ENCODE data around the gene CCDC148. TPM values are rescaled to one million over a fixed set of nuclear protein-coding genes. Genes with fewer than 3 reads are reported as not detected.

Gene CCDC148
- total RNA-seq, 2 experiments from 2014 or later, result 0.29 TPM; not detected in 1

GRCh38 chr2:158207354-158207753 is 249.2 kb downstream of the CCDC148 start:
- POLR2A ChIA-PET, result no interaction called here
- intact Hi-C loops (cut with micrococcal nuclease), result no loop called here
- Mint-ChIP-seq H3K9me3 (no peaks in the 10 kb centered on the region), H3K4me1 (ENCODE audit: low read depth) (no peaks in the 10 kb centered on the region), H3K4me3 (no peak overlapping the region), H3K36me3 (no peaks in the 10 kb centered on the region), H3K27ac (no peak overlapping the region), H3K27me3 (peaks cover 1% of the 10 kb centered on the region)
- CTCF ChIA-PET, result no interaction called here
- DNase-seq, result no peak

- Mint-ChIP-seq H3K4me3 (no peak overlapping the region), H3K9me3 (no peaks in the 10 kb centered on the region), H3K36me3 (no peaks in the 10 kb centered on the region), H3K4me1 (ENCODE audit: low read depth) (no peaks in the 10 kb centered on the region), H3K27ac (no peak overlapping the region), H3K27me3 (peaks cover 1% of the 10 kb centered on the region)
- DNase-seq, result no peak
- ChIA-PET CTCF (no interaction called here), POLR2A (no interaction called here)
- intact Hi-C loops (cut with micrococcal nuclease), result no loop called here
These were observed 251.3 kb downstream of the CCDC148 start for GRCh38 chr2:158205215-158205614.

GRCh38 chr2:158204741-158205165 is 251.8 kb downstream of the CCDC148 start:
- DNase-seq, result no peak
- Mint-ChIP-seq H3K27me3 (peaks cover 3% of the 10 kb centered on the region), H3K27ac (no peak overlapping the region), H3K9me3 (no peaks in the 10 kb centered on the region), H3K4me3 (no peak overlapping the region), H3K36me3 (no peaks in the 10 kb centered on the region), H3K4me1 (ENCODE audit: low read depth) (no peaks in the 10 kb centered on the region)
- intact Hi-C loops (cut with micrococcal nuclease), result no loop called here
- CTCF ChIA-PET, result no interaction called here
- POLR2A ChIA-PET, result no interaction called here

GRCh38 chr2:158202161-158202815 is 254.3 kb downstream of the CCDC148 start:
- CTCF ChIA-PET, result interaction anchor here (1.0 kb wide), 1 partner anchor 27 kb away, joined by 3 read pairs; no protein-coding TSS in a partner anchor
- no peaks in the 10 kb centered on the region for H3K4me1 Mint-ChIP-seq (ENCODE audit: low read depth)
- H3K27me3 Mint-ChIP-seq, result peaks cover 7% of the 10 kb centered on the region
- no peak for DNase-seq
- H3K27ac Mint-ChIP-seq, result no peak overlapping the region
- H3K36me3 Mint-ChIP-seq, result no peaks in the 10 kb centered on the region
- intact Hi-C loops (cut with micrococcal nuclease), result no loop called here
- no peaks in the 10 kb centered on the region for H3K9me3 Mint-ChIP-seq
- H3K4me3 Mint-ChIP-seq, result no peak overlapping the region
- POLR2A ChIA-PET, result no interaction called here

- CTCF ChIA-PET, result no interaction called here
- Mint-ChIP-seq H3K4me3 (no peak overlapping the region), H3K4me1 (ENCODE audit: low read depth) (no peaks in the 10 kb centered on the region), H3K27ac (no peak overlapping the region), H3K36me3 (no peaks in the 10 kb centered on the region), H3K9me3 (no peaks in the 10 kb centered on the region), H3K27me3 (peaks cover 14% of the 10 kb centered on the region)
- no peak for DNase-seq
- intact Hi-C loops (cut with micrococcal nuclease), result no loop called here
- POLR2A ChIA-PET, result no interaction called here
These were observed 256.5 kb downstream of the CCDC148 start for GRCh38 chr2:158199928-158200650.

- Mint-ChIP-seq H3K27me3 (peaks cover 18% of the 10 kb centered on the region), H3K4me3 (no peak overlapping the region), H3K27ac (no peak overlapping the region), H3K9me3 (no peaks in the 10 kb centered on the region), H3K4me1 (ENCODE audit: low read depth) (no peaks in the 10 kb centered on the region), H3K36me3 (no peaks in the 10 kb centered on the region)
- ChIA-PET CTCF (no interaction called here), POLR2A (no interaction called here)
- no peak for DNase-seq
- intact Hi-C loops (cut with micrococcal nuclease), result no loop called here
These were observed 258.6 kb downstream of the CCDC148 start for GRCh38 chr2:158197940-158198339.

GRCh38 chr2:158194229-158194628 is 262.3 kb downstream of the CCDC148 start:
- no peaks in the 10 kb centered on the region for H3K9me3 Mint-ChIP-seq
- ChIA-PET CTCF (no interaction called here), POLR2A (no interaction called here)
- peaks cover 18% of the 10 kb centered on the region for H3K4me1 Mint-ChIP-seq (ENCODE audit: low read depth)
- H3K27me3 Mint-ChIP-seq, result peaks cover 24% of the 10 kb centered on the region
- DNase-seq, result no peak
- no peak overlapping the region for H3K27ac Mint-ChIP-seq
- intact Hi-C loops (cut with micrococcal nuclease), result loop anchor here (5.0 kb wide), 1 partner anchor 313 kb away; no protein-coding TSS in a partner anchor
- H3K4me3 Mint-ChIP-seq, result no peak overlapping the region
- no peaks in the 10 kb centered on the region for H3K36me3 Mint-ChIP-seq

GRCh38 chr2:158192515-158193443 is 263.8 kb downstream of the CCDC148 start:
- intact Hi-C loops (cut with micrococcal nuclease), result loop anchor here (5.0 kb wide), 1 partner anchor 315 kb away; no protein-coding TSS in a partner anchor
- Mint-ChIP-seq H3K27ac (no peak overlapping the region), H3K9me3 (no peaks in the 10 kb centered on the region), H3K36me3 (no peaks in the 10 kb centered on the region), H3K4me1 (ENCODE audit: low read depth) (peaks cover 18% of the 10 kb centered on the region), H3K27me3 (peaks cover 21% of the 10 kb centered on the region), H3K4me3 (no peak overlapping the region)
- CTCF ChIA-PET, result no interaction called here
- DNase-seq, result no peak
- POLR2A ChIA-PET, result no interaction called here

- Mint-ChIP-seq H3K4me1 (ENCODE audit: low read depth) (peaks cover 18% of the 10 kb centered on the region), H3K9me3 (no peaks in the 10 kb centered on the region), H3K27ac (peak overlapping the region; percentile 10), H3K36me3 (no peaks in the 10 kb centered on the region), H3K27me3 (peaks cover 14% of the 10 kb centered on the region), H3K4me3 (peak overlapping the region; percentile 9)
- ChIA-PET POLR2A (no interaction called here), CTCF (interaction anchor here (1.1 kb wide), 1 partner anchor 158 kb away, joined by 3 read pairs; no protein-coding TSS in a partner anchor)
- intact Hi-C loops (cut with micrococcal nuclease), result loop anchor here (1.0 to 5.0 kb wide), 2 partner anchors 265 to 316 kb away; partner anchors contain the start of genes CCDC148 and PKP4
- DNase-seq, result peak; percentile 25
These were observed 265.3 kb downstream of the CCDC148 start for GRCh38 chr2:158191076-158191895.

- POLR2A ChIA-PET, result no interaction called here
- Mint-ChIP-seq H3K27me3 (peaks cover 18% of the 10 kb centered on the region), H3K36me3 (no peaks in the 10 kb centered on the region), H3K4me1 (ENCODE audit: low read depth) (peaks cover 18% of the 10 kb centered on the region), H3K9me3 (no peaks in the 10 kb centered on the region), H3K27ac (no peak overlapping the region), H3K4me3 (no peak overlapping the region)
- CTCF ChIA-PET, result no interaction called here
- DNase-seq, result no peak
- intact Hi-C loops (cut with micrococcal nuclease), result no loop called here
These were observed 267.0 kb downstream of the CCDC148 start for GRCh38 chr2:158189526-158189925.

- CTCF ChIA-PET, result no interaction called here
- intact Hi-C loops (cut with micrococcal nuclease), result no loop called here
- no peaks in the 10 kb centered on the region for H3K36me3 Mint-ChIP-seq
These were observed 268.6 kb downstream of the CCDC148 start for GRCh38 chr2:158187908-158188307.

More at GRCh38 chr2:158187908-158188307, 268.6 kb downstream of the CCDC148 start:
- Mint-ChIP-seq H3K9me3 (no peaks in the 10 kb centered on the region), H3K27ac (no peak overlapping the region), H3K27me3 (peaks cover 15% of the 10 kb centered on the region), H3K4me3 (no peak overlapping the region), H3K4me1 (ENCODE audit: low read depth) (peaks cover 18% of the 10 kb centered on the region)
- POLR2A ChIA-PET, result no interaction called here
- DNase-seq, result no peak
